Neuron (in vitro differentiated cells): ENCODE results near the gene DUS3L.
A peak's percentile ranks its signal among the peaks of the same experiment; 100 is the strongest.

Source experiments
- H2AFZ ChIP-seq: one replicate; pipeline ENCODE4 v1.6.1; 2013; ENCODE audit warnings: low read depth, mild to moderate bottlenecking, inconsistent platforms, low read length, moderate library complexity
- H3K27me3 ChIP-seq: one replicate; pipeline ENCODE4 v1.6.1; 2013; ENCODE audit warnings: low read length; ENCODE audit not compliant: insufficient read depth
- H3K36me3 ChIP-seq: one replicate; pipeline ENCODE4 v1.6.1; 2013; ENCODE audit warnings: low read length; ENCODE audit not compliant: insufficient read depth
- H3K4me1 ChIP-seq: one replicate; pipeline ENCODE4 v1.6.1; 2013; ENCODE audit warnings: low read length; ENCODE audit not compliant: insufficient read depth
- H3K4me3 ChIP-seq: 2 replicates; pipeline ENCODE4 v1.5.1; 2013; ENCODE audit warnings: mild to moderate bottlenecking, low read length, moderate library complexity
- H3K9me3 ChIP-seq: one replicate; pipeline ENCODE4 v1.6.1; 2013; ENCODE audit warnings: low read length

The DUS3L gene

DNA sequence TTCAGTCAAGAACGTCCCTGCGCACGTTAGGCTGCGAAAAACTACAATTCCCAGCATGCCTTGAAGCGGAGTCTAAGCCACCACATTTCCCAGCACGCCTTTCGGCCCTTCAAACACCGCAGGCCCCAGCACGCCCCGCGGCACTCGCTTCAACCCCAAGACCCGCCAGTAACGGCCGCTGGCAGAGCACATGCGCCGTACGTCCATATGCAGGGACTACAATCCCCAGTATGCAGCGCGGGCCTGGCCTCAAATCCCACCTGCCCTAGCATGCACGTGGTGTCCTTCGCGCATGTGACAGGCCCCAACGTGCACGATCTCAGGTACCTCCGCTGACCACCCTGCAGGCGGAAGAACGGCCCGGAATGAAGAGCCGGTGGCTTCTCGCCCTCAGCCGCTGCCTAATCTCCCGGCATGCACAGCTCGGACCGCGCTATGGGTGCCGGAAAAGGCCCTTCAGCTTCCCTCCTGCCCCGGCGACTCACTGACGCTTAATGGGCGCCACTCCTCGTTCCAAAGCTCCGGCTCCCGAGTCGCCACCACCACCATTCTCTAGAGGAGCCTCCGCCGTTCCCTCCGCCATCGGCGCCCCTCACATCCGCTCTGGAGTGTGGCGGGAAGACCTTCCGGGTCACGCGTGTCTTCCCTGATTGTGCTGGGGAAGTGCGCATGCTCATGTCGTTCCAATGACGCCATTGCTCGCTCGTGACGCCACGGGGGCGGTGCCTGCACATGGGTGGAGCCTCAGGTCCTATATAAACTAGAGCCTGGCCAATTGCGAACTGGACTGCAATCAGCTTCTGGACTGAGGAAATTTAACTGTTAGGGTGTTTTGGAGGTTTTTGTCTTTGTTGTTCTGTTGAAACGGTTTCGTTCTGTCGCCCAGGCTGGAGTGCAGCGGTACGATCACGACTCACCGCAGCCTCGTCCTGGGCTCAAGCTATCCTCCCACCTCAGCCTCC, at the start of gene DUS3L:
Gene DUS3L, minus strand, starts transcription at position 605 of the 962 bp plus-strand sequence. Its CDS starts 22 bp downstream, at position 583.
- Histone ChIP-seq H3K36me3 (peaks cover 40% of the 10 kb centered on the region), H3K4me3 (peak within 1 kb of the TSS; percentile 75), H3K4me1 (peaks cover 7% of the 10 kb centered on the region), H2AFZ (peak within 1 kb of the TSS; percentile 39), H3K9me3 (no peaks in the 10 kb centered on the region), H3K27me3 (no peaks in the 10 kb centered on the region)

DNA sequence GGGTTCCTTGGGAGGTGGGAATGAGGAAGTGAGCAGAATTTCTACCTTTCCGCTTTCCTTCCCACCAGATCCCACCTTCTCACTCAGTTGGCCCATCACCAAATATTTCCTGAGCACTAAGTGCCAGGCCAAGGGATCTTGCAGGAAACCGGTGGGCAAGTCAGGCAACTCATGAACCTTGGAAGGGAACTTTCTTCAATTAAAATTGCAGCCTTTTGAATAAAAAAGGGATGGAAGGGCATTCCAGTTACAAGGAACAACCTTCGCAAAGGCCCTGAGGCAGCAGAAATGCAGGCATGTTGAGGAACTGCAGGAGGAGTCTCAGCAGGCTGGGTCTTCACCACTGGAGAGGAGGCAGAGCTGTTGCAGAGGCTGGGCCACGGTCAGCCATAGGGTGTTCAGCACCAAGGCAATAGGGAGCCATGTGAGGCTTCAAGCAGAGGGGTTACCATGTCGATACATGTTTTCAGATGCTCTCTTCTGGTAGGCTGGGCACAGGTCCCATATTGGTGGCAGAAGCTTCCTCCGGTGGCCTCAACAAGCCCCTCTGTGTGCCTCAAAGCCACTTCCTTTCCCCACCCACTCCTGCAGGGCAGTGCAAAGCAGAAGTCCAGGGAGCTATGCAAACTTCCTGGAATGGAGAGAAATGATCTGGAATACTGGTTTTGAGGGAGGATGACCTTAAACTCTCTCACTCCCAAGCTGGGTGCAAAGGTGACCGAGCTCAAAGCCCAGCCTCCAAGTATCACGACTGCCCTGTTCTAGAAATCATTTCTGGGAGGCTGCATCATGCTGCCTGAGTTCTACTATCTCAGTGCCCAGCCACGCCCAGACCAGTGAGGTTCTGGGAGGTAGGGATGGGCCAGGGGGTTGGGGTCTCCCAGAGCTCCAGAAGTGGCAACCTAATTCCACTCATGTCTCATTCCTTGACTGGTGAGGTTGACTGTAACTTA, 48.4 kb upstream of the DUS3L start, which contains the start of gene FUT6:
Gene FUT6, minus strand, starts transcription at position 638 of the 953 bp plus-strand sequence. CDS start 7,135 bp downstream, outside the sequence.
- H3K9me3 ChIP-seq = no peaks in the 10 kb centered on the region

GRCh38 chr19:5838353-5839064, 47.5 kb upstream of the DUS3L start:
- Histone ChIP-seq H2AFZ (no peak overlapping the region), H3K9me3 (no peaks in the 10 kb centered on the region), H3K4me1 (no peaks in the 10 kb centered on the region), H3K4me3 (no peak overlapping the region), H3K36me3 (no peaks in the 10 kb centered on the region), H3K27me3 (no peaks in the 10 kb centered on the region)

More for the DNA sequence above, 48.4 kb upstream of the DUS3L start, which contains the start of gene FUT6:
- no peak within 1 kb of the TSS for H3K4me3 ChIP-seq
- no peaks in the 10 kb centered on the region for H3K27me3 ChIP-seq
- no peak within 1 kb of the TSS for H2AFZ ChIP-seq
- H3K36me3 ChIP-seq = no peaks in the 10 kb centered on the region
- H3K4me1 ChIP-seq = no peaks in the 10 kb centered on the region

DNA sequence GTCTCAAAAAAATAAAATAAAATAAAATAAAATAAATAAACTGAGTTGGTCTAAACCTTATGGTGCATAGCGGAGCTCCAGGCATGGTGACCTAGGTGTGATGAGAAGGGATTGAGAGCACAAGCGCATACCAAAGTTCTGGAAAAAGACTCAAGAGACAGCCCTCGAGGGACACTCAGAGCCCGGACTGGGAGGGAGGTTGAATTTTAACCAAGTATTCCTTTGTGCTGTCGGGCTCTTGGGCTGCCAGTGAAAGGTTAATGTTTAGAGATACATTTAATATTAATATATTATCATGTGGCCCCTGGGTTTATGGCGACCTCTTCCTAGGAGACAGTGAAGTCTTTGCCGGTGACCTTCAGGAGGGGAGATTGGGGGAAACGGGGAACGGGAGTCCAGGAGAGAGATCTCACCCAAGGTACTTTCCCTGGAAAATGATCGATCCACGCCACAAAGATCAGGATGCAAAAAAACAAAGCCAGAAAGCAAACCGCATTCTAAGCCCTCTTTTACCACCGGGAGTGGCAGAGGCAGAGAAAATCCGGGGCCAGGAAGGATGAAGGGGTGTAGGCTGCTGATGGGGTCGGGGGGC, 46.9 kb upstream of the DUS3L start:
- H3K27me3 ChIP-seq = no peaks in the 10 kb centered on the region
- H3K36me3 ChIP-seq = no peaks in the 10 kb centered on the region
- H2AFZ ChIP-seq = no peak overlapping the region
- no peaks in the 10 kb centered on the region for H3K9me3 ChIP-seq
- no peaks in the 10 kb centered on the region for H3K4me1 ChIP-seq
- H3K4me3 ChIP-seq = no peak overlapping the region

GRCh38 chr19:5832527-5833216, 41.7 kb upstream of the DUS3L start:
- Histone ChIP-seq H3K36me3 (no peaks in the 10 kb centered on the region), H2AFZ (no peak overlapping the region), H3K4me3 (no peak overlapping the region), H3K9me3 (no peaks in the 10 kb centered on the region), H3K27me3 (peaks cover 3% of the 10 kb centered on the region), H3K4me1 (peaks cover 8% of the 10 kb centered on the region)

- Histone ChIP-seq H3K9me3 (no peaks in the 10 kb centered on the region), H2AFZ (no peak overlapping the region), H3K4me3 (no peak overlapping the region), H3K27me3 (peaks cover 3% of the 10 kb centered on the region), H3K36me3 (no peaks in the 10 kb centered on the region), H3K4me1 (peaks cover 8% of the 10 kb centered on the region)
These were observed 41.1 kb upstream of the DUS3L start for GRCh38 chr19:5832061-5832460.

DNA sequence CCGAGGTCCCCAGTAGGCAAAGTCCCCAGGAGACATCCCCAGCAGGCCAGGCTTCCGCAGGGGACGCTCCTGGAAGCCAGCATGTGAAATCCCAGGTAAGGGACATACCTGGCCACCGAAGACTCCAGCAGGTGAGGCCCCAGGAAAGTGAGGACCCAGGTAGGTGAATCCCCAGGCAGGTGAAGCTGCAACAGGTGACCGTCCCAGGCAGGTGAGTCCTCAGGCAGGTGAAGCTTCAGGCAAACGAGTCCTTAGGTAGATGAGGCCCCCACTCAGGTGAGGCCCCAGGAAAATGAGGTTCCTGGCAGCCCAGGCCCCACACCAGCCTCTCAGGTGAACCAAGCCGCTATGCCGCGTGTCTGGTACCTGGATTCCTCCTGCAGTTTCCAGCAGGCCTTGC, 40.2 kb upstream of the DUS3L start:
- Histone ChIP-seq H2AFZ (no peak overlapping the region), H3K27me3 (peaks cover 3% of the 10 kb centered on the region), H3K4me3 (no peak overlapping the region), H3K36me3 (no peaks in the 10 kb centered on the region), H3K4me1 (peaks cover 8% of the 10 kb centered on the region), H3K9me3 (no peaks in the 10 kb centered on the region)

DNA sequence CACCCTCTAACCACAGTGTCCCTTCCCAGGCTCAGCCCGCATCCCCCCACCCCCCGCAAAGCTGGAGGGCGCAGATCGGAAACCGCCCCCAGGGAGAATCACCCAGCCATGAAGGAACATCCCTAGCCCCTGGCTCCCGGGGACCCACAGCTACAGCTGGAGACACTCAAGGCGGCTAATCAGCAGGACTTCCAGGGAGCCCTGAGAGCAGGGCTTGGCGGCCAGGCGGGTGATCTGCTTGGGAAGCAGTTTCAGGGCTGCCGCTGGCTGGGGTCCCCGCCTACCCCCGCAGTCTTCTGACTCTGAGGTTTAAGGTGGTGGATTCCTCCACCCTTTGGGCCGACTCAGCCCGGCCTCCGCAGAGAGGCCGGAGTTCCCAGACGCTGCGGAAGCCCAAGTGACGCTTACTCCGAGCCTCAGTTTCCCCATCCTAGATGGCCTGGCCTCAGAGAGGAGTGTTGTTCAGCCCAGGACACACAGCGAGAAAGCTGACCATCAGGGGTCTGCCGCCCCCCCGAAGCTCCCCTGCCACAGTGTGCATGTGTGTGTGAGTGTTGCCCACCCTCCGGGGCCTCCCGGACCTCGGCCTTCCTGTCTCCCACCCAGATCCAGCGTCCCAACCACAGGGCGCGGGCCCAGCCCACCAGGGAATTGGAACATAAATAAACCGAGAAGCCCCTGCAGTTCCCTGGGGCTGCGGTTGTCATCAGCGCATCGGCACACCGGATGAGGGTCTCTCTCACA, 38.8 kb upstream of the DUS3L start:
- peaks cover 8% of the 10 kb centered on the region for H3K4me1 ChIP-seq
- H3K36me3 ChIP-seq = no peaks in the 10 kb centered on the region
- no peaks in the 10 kb centered on the region for H3K9me3 ChIP-seq
- H2AFZ ChIP-seq = no peak overlapping the region
- no peak overlapping the region for H3K4me3 ChIP-seq
- H3K27me3 ChIP-seq = peaks cover 3% of the 10 kb centered on the region

DNA sequence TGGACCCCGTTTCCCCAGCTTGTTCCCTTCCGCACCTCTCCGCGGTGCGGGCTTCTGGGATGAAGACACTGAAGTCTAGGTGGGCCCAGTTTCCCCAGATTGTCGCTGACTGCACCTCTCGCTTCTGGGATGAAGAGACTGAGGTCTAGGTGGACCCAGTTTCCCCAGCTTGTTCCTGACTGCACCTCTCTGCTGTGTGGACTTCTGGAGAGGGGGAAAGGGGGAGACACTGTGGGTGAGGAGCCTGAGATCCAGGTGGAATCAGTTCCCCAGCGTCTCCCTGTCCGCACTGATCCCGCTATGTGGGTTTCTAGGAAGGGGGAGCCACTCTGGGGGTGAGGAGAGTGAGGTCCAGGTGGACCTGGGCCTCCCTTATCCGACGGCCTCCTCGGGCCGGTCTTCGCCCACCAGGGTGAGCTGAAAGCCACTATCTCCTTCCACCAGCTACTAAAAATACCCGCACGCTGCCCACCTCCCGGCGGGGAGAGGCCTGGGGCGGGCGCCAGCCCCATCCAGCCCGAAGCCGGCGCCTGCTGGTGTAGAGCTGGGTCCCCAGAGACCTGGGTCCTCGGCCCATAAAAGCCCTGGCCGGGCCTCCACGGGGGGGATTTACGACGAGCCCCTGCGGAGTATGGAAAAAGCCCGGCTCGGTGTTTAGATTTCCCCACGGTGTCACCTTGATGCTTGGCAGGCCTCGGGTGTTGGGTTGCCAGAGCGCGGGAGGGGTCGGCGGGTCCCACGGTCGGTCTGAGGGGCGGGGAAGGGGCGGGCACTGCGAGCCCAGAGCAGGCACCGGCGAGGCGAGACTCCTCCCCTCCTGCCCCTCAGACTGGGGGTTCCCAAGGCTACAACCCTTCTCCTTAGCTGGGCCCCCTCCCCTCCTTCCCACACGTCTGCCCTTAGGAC, 38.0 kb upstream of the DUS3L start:
- Histone ChIP-seq H3K9me3 (no peaks in the 10 kb centered on the region), H3K36me3 (no peaks in the 10 kb centered on the region), H3K4me3 (peak overlapping the region; percentile 57), H3K4me1 (peaks cover 8% of the 10 kb centered on the region), H2AFZ (peak overlapping the region; percentile 79), H3K27me3 (peaks cover 3% of the 10 kb centered on the region)

GRCh38 chr19:5827891-5828660, 37.1 kb upstream of the DUS3L start:
- Histone ChIP-seq H3K27me3 (peaks cover 3% of the 10 kb centered on the region), H3K4me1 (peaks cover 8% of the 10 kb centered on the region), H3K36me3 (no peaks in the 10 kb centered on the region), H3K4me3 (peak overlapping the region; percentile 57), H3K9me3 (peaks cover 2% of the 10 kb centered on the region), H2AFZ (peak overlapping the region; percentile 79)
